ENCODE data around the gene SHPK. TPM values are rescaled to one million over a fixed set of nuclear protein-coding genes. Genes with fewer than 3 reads are reported as not detected.

Gene SHPK
- total and polyA plus RNA-seq, 2 of the 4 experiments (the other 2 are of a cell fraction): 11.1 to 14.3 TPM

GRCh38 chr17:3583456-3583855, 52.6 kb downstream of the SHPK start:
- H4K91ac ChIP-seq (ENCODE audit: insufficient read depth, low read depth, low read length): no peak overlapping the region
- no peak overlapping the region for H4K5ac ChIP-seq (ENCODE audit: low read depth, low read length)
- H4K8ac ChIP-seq (ENCODE audit: low read depth in 2 of 2, low read length in 2 of 2): no peak overlapping the region
- no peaks in the 10 kb centered on the region for H3K4me1 ChIP-seq (ENCODE audit: control insufficient read depth, insufficient read depth, low read length)
- no peaks in the 10 kb centered on the region for H3K9me1 ChIP-seq (ENCODE audit: insufficient read depth, low read length)
- no peak overlapping the region for H3K4me3 ChIP-seq (ENCODE audit: insufficient read depth, low read depth, low read length)
- H2AFZ ChIP-seq (replicated peaks; ENCODE audit: low read length, poor library complexity): peak overlapping the region; percentile 39
- H3K9ac ChIP-seq (ENCODE audit: low read depth, low read length): no peak overlapping the region
- no peak overlapping the region for H3K23ac ChIP-seq (ENCODE audit: low read depth, low read length)
- H2BK15ac ChIP-seq (ENCODE audit: low read depth, low read length): no peak overlapping the region
- BruUV-seq (replicated peaks): no TSS peak
- no peak for DNase-seq
- intact Hi-C loops (cut with micrococcal nuclease) (no loop called here), in situ Hi-C loops (cut with MboI; ENCODE audit: low sequenced_read_pairs) (no loop called here), dilution Hi-C loops (cut with HindIII; ENCODE audit: low sequenced_read_pairs, unreplicated experiment) (no loop called here)
- no peak overlapping the region for H3K14ac ChIP-seq (replicated peaks; ENCODE audit: low read depth, low read length)
- no CpG with 5 or more reads among the region's 9 CpGs for WGBS, 2 experiments (ENCODE audit: extremely low coverage in 2 of 2, insufficient read length in 1 of 2)
- no peaks in the 10 kb centered on the region for H3K9me3 ChIP-seq (ENCODE audit: control insufficient read depth, insufficient read depth, low read length)
- H3K79me1 ChIP-seq (ENCODE audit: low read depth in 1 of 2, low read length in 2 of 2): no peaks in the 10 kb centered on the region
- H3K56ac ChIP-seq (ENCODE audit: extremely low read depth, insufficient read depth, low read length): no peak overlapping the region
- ChIA-PET CTCF (no interaction called here), POLR2A (ENCODE audit: unreplicated experiment) (no interaction called here)
- H3K18ac ChIP-seq (ENCODE audit: low read depth, low read length): no peak overlapping the region
- no peak for ATAC-seq (ENCODE audit: low read depth)
- H3K4me2 ChIP-seq (ENCODE audit: low read depth, low read length): no peak overlapping the region
- H2AK9ac ChIP-seq (replicated peaks; ENCODE audit: low read depth, low read length, poor library complexity): no peak overlapping the region
- H3K27me3 ChIP-seq (ENCODE audit: control insufficient read depth, insufficient read depth, low read length): no peaks in the 10 kb centered on the region
- no peak for TF ChIP-seq RCOR1 (IDR thresholded peaks at IDR 0.05; ENCODE audit: insufficient replicate concordance, low read length)
- no peak for TF ChIP-seq BHLHE40 (IDR thresholded peaks at IDR 0.05; ENCODE audit: low read depth, low read length)
- no peak for TF ChIP-seq CHD1 (IDR thresholded peaks at IDR 0.05; ENCODE audit: low read depth, low read length)
- TF ChIP-seq SMC3 (IDR thresholded peaks at IDR 0.05; ENCODE audit: low read depth, low read length): no peak
- no peak for TF ChIP-seq ELK1 (IDR thresholded peaks at IDR 0.05; ENCODE audit: borderline replicate concordance, low read depth, low read length)
- TF ChIP-seq RAD21 (IDR thresholded peaks at IDR 0.05; ENCODE audit: low read length): no peak
- TF ChIP-seq RFX5 (IDR thresholded peaks at IDR 0.05; ENCODE audit: low read depth, low read length): no peak
- no peak for TF ChIP-seq POLR2A (IDR thresholded peaks at IDR 0.05; ENCODE audit: low read depth, low read length)
- no peak for TF ChIP-seq NFE2L2 (IDR thresholded peaks at IDR 0.05; ENCODE audit: low read depth, low read length)
- no peak for TF ChIP-seq CTCF (conservative IDR thresholded peaks at IDR 0.05; ENCODE audit: low read depth, low read length)
- no peak for TF ChIP-seq FOS (IDR thresholded peaks at IDR 0.05; ENCODE audit: low read depth, low read length)
- TF ChIP-seq CEBPB (IDR thresholded peaks at IDR 0.05; ENCODE audit: low read depth, low read length): no peak
- TF ChIP-seq MAFK (IDR thresholded peaks at IDR 0.05; ENCODE audit: low read depth, low read length): no peak
- TF ChIP-seq USF2 (IDR thresholded peaks at IDR 0.05; ENCODE audit: low read depth, low read length): no peak
- no peak for TF ChIP-seq MAZ (IDR thresholded peaks at IDR 0.05; ENCODE audit: borderline replicate concordance, low read depth, low read length)
- TF ChIP-seq MXI1 (IDR thresholded peaks at IDR 0.05; ENCODE audit: borderline replicate concordance, low read depth, low read length): no peak
- no peak overlapping the region for H2BK120ac ChIP-seq (ENCODE audit: low read depth, low read length)
- no peak overlapping the region for H2BK5ac ChIP-seq (ENCODE audit: low read depth, low read length, poor library complexity, severe bottlenecking)
- H3K27ac ChIP-seq (ENCODE audit: insufficient read depth, low read length): no peak overlapping the region
- H4K20me1 ChIP-seq (ENCODE audit: insufficient read depth, low read length): no peaks in the 10 kb centered on the region
- H2AK5ac ChIP-seq (ENCODE audit: low read depth, low read length): no peak overlapping the region
- H3K36me3 ChIP-seq (ENCODE audit: control insufficient read depth, insufficient read depth, low read length): peaks cover 12% of the 10 kb centered on the region
- no peak overlapping the region for H2BK20ac ChIP-seq (ENCODE audit: low read depth, low read length)
- H3K4ac ChIP-seq (ENCODE audit: low read depth, low read length): no peak overlapping the region
